Caco-2 (cell line): ENCODE data around the gene RRP9. TPM values are rescaled to one million over a fixed set of nuclear protein-coding genes. Genes with fewer than 3 reads are reported as not detected.

Source experiments
- BruUV-seq: library from RNA; stranded (reverse); fragments of 400-500 nt; replicated peaks from 2 replicates; lab custom pipeline; 2021; lab: Mats Ljungman, UMichigan
- CTCF ChIA-PET: fragments of 300-600 bp; sonication (Branson Sonifier 250); formaldehyde crosslinking; loops from one replicate; lab custom pipeline; 2022; ENCODE audit warnings: antibody characterized with exemption; lab: Charles Lee
- POLR2A ChIA-PET: fragments of 300-600 bp; sonication (Branson Sonifier 250); formaldehyde crosslinking; loops from one replicate; lab custom pipeline; 2022; ENCODE audit warnings: antibody characterized with exemption; lab: Charles Lee
- DNase-seq, 2 experiments: peaks; one replicate each; pipeline versions ENCODE4 v3.0.0 to v3.0.0-alpha.2; 2020 to 2022
- H3K27me3 ChIP-seq: replicated peaks from 2 replicates; pipeline ENCODE4 v1.6.0; 2011; ENCODE audit warnings: low read length; ENCODE audit not compliant: control insufficient read depth, insufficient read depth
- H3K36me3 ChIP-seq: 2 replicates; pipeline ENCODE4 v1.5.1; 2011; ENCODE audit warnings: low read length; ENCODE audit not compliant: control insufficient read depth, insufficient read depth
- H3K4me1 ChIP-seq: fragments of 250-450 bp; sonication (Bioruptor Pico); 2 replicates; pipeline ENCODE4 v1.5.1; 2020; ENCODE audit warnings: mild to moderate bottlenecking
- H3K4me3 ChIP-seq: 2 replicates; pipeline ENCODE4 v1.5.1; 2011; ENCODE audit warnings: low read depth, mild to moderate bottlenecking, control low read depth, low read length
- H3K9me3 ChIP-seq: fragments of 250-450 bp; sonication (Bioruptor Pico); 2 replicates; pipeline ENCODE4 v1.5.1; 2020; ENCODE audit warnings: mild to moderate bottlenecking, moderate library complexity
- H3K27ac Mint-ChIP-seq: one replicate; pipeline ENCODE4 v1.8.0; 2022; ENCODE audit warnings: mixed read lengths; ENCODE audit not compliant: unreplicated experiment
- H3K27me3 Mint-ChIP-seq: one replicate; pipeline ENCODE4 v1.8.0; 2022; ENCODE audit warnings: mixed read lengths; ENCODE audit not compliant: insufficient read depth, unreplicated experiment
- H3K36me3 Mint-ChIP-seq: one replicate; pipeline ENCODE4 v1.8.0; 2022; ENCODE audit warnings: mild to moderate bottlenecking, mixed read lengths; ENCODE audit not compliant: insufficient read depth, unreplicated experiment
- H3K4me1 Mint-ChIP-seq: one replicate; pipeline ENCODE4 v1.8.0; 2022; ENCODE audit warnings: low read depth, mixed read lengths; ENCODE audit not compliant: unreplicated experiment
- H3K4me3 Mint-ChIP-seq: one replicate; pipeline ENCODE4 v1.8.0; 2022; ENCODE audit warnings: mild to moderate bottlenecking, moderate library complexity, mixed read lengths; ENCODE audit not compliant: unreplicated experiment
- H3K9me3 Mint-ChIP-seq: one replicate; pipeline ENCODE4 v1.8.0; 2022; ENCODE audit warnings: mixed read lengths; ENCODE audit not compliant: unreplicated experiment
- intact Hi-C: fragments of 100-400 bp; cut with micrococcal nuclease; formaldehyde crosslinking; loops from one replicate; pipeline ENCODE4 v1.10.0; 2022; ENCODE audit not compliant: unreplicated experiment
- total RNA-seq: library from RNA; stranded (reverse); gene quantifications from 2 replicates; pipeline ENCODE4 v1.2.3, GENCODE V29; 2022
- TF ChIP-seq, protein P1 (sequence below), 2 experiments: fragments of 200-600 bp in 1 of 2; IDR thresholded peaks; 1 replicate in 1 of 2; 2 replicates in 1 of 2; pipeline versions ENCODE4 v1.5.1 to v1.8.0; 2011 to 2022; ENCODE audit warnings: antibody characterized with exemption in 1 of 2, control low read depth in 1 of 2, inconsistent platforms in 1 of 2, low read depth in 1 of 2, low read length in 1 of 2, mild to moderate bottlenecking in 1 of 2, moderate library complexity in 1 of 2; ENCODE audit not compliant: insufficient read depth in 1 of 2, severe bottlenecking in 1 of 2, unreplicated experiment in 1 of 2

RRP9 gene
- total RNA-seq, 1 experiment from 2014 or later, result 39.1 TPM

DNA sequence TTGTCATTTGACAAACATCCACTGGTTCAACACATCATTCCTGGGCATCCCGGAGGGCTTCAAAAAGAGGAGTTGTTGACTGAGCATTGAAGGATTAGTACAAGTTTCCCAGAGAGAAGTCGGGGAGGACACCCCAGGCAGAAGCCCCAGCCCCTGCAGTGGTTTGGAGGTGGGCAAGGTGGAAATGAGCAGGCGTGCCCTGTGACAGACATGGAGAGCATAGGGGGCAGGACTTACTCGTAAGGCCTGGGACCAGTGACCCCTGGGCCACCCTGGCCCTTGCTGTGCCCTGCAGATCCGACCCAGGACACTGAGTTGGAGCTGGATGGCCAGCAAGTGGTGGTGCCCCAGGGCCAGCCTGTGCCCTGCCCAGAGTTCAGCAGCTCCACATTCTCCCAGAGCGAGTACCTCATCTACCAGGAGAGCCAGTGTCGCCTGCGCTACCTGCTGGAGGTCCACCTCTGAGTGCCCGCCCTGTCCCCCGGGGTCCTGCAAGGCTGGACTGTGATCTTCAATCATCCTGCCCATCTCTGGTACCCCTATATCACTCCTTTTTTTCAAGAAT, 6.4 kb upstream of the RRP9 start:
- no peaks in the 10 kb centered on the region for H3K9me3 ChIP-seq
- no TSS peak for BruUV-seq
- H3K4me3 ChIP-seq, result no peak overlapping the region
- intact Hi-C loops, result no loop called here
- Mint-ChIP-seq H3K9me3 (no peaks in the 10 kb centered on the region), H3K4me1 (no peaks in the 10 kb centered on the region), H3K36me3 (no peaks in the 10 kb centered on the region), H3K27ac (no peak overlapping the region), H3K27me3 (peaks cover 2% of the 10 kb centered on the region), H3K4me3 (no peak overlapping the region)
- ChIA-PET POLR2A (no interaction called here), CTCF (no interaction called here)
- H3K36me3 ChIP-seq, result no peaks in the 10 kb centered on the region
- H3K4me1 ChIP-seq, result no peaks in the 10 kb centered on the region; the same call in 1 of the 2 replicates
- H3K27me3 ChIP-seq, result no peaks in the 10 kb centered on the region
- peak in 1 of 2 experiments; percentile 29 for DNase-seq
- TF ChIP-seq, protein P1, sequence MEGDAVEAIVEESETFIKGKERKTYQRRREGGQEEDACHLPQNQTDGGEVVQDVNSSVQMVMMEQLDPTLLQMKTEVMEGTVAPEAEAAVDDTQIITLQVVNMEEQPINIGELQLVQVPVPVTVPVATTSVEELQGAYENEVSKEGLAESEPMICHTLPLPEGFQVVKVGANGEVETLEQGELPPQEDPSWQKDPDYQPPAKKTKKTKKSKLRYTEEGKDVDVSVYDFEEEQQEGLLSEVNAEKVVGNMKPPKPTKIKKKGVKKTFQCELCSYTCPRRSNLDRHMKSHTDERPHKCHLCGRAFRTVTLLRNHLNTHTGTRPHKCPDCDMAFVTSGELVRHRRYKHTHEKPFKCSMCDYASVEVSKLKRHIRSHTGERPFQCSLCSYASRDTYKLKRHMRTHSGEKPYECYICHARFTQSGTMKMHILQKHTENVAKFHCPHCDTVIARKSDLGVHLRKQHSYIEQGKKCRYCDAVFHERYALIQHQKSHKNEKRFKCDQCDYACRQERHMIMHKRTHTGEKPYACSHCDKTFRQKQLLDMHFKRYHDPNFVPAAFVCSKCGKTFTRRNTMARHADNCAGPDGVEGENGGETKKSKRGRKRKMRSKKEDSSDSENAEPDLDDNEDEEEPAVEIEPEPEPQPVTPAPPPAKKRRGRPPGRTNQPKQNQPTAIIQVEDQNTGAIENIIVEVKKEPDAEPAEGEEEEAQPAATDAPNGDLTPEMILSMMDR (IDR thresholded peaks at IDR 0.05; ENCODE audit: insufficient read depth in 1 of 2, low read depth in 1 of 2, low read length in 1 of 2, severe bottlenecking in 1 of 2, unreplicated experiment in 1 of 2), result no peak

DNA sequence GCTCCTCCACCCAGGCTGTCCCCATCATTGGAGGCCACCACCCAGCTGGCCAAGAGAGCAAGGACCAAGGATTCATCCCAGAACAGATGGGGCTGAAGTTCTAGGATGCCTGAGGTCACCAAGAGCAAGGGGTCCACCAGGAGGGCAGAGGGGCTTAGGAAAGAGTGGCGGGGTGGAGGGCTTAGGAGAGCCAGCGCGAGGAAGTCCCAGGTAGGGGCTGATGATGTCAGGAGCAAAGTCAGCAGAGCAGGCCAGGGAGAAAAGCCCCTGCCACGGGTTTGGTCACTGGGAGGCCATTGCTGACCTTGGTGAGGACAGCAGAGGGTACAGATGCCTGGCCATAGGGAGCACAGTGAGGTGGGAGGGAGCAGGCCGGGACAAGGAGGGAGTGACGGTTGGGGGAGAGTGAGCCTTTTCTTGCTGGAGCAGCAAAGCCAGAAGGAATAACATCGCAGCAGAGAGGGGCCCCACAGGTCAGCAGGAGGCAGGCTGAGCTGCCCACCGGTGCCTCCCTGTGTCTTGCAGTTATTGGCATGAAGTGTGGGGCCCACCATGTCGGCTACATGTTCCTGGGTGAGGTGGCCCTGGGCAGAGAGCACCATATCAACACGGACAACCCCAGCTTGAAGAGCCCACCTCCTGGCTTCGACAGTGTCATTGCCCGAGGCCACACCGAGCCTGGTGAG, 5.7 kb upstream of the RRP9 start:
- Histone ChIP-seq H3K4me3 (no peak overlapping the region), H3K36me3 (no peaks in the 10 kb centered on the region), H3K4me1 (peaks cover 7% of the 10 kb centered on the region), H3K9me3 (no peaks in the 10 kb centered on the region), H3K27me3 (no peaks in the 10 kb centered on the region)
- ChIA-PET CTCF (no interaction called here), POLR2A (no interaction called here)
- no peak for DNase-seq
- TF ChIP-seq, protein P1 (IDR thresholded peaks at IDR 0.05; ENCODE audit: insufficient read depth in 1 of 2, low read depth in 1 of 2, low read length in 1 of 2, severe bottlenecking in 1 of 2, unreplicated experiment in 1 of 2), result no peak
- Mint-ChIP-seq H3K27me3 (peaks cover 2% of the 10 kb centered on the region), H3K36me3 (no peaks in the 10 kb centered on the region), H3K4me1 (no peaks in the 10 kb centered on the region), H3K4me3 (no peak overlapping the region), H3K9me3 (no peaks in the 10 kb centered on the region), H3K27ac (no peak overlapping the region)
- intact Hi-C loops, result no loop called here
- no TSS peak for BruUV-seq

DNA sequence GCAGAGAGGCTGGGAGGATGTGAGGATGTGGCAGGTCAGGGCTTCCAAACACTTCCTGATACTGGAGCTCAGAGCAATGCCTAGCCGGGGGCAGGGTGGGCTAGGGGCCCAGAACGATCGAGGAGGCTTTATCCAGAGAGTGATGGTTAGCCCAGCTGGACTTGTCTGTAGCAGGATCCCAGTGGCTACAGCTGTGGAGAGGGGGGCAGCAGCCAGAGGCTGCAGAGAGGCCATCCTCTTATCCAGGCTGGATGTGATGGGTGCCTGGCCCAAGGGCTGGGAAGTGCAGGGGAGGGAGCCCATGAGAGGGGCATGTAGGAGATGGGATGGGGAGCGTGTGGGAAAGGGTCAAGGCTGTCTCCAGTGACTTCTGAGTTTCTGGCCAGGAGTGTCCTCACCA, 5.1 kb upstream of the RRP9 start:
- H3K27ac Mint-ChIP-seq, result no peak overlapping the region
- H3K4me1 Mint-ChIP-seq, result no peaks in the 10 kb centered on the region
- ChIA-PET CTCF (no interaction called here), POLR2A (no interaction called here)
- DNase-seq, result no peak
- H3K36me3 ChIP-seq, result no peaks in the 10 kb centered on the region
- BruUV-seq, result no TSS peak
- no peaks in the 10 kb centered on the region for H3K27me3 Mint-ChIP-seq
- H3K9me3 ChIP-seq, result no peaks in the 10 kb centered on the region
- intact Hi-C loops, result no loop called here
- no peaks in the 10 kb centered on the region for H3K9me3 Mint-ChIP-seq
- no peak overlapping the region for H3K4me3 Mint-ChIP-seq
- H3K27me3 ChIP-seq, result no peaks in the 10 kb centered on the region
- H3K36me3 Mint-ChIP-seq, result no peaks in the 10 kb centered on the region
- peaks cover 8% of the 10 kb centered on the region for H3K4me1 ChIP-seq
- TF ChIP-seq, protein P1 (IDR thresholded peaks at IDR 0.05; ENCODE audit: insufficient read depth in 1 of 2, low read depth in 1 of 2, low read length in 1 of 2, severe bottlenecking in 1 of 2, unreplicated experiment in 1 of 2), result no peak
- H3K4me3 ChIP-seq, result no peak overlapping the region
